HL-60/S4 treated with phorbol 12-myristate 13-acetate at 8.2 ng/mL for 4 days and 3 days (cell line): ENCODE data around the gene DHDH.
"Not testable (repeated sequence)": the region's sequence is repeated elsewhere in the genome, so short reads cannot be mapped to it uniquely, and the experiment has no call there.

Source experiments
- in situ Hi-C: fragments of 300-500 bp; cut with MboI; formaldehyde crosslinking; loops from 2 replicates; pipeline ENCODE4 v1.15.0; 2022; ENCODE audit warnings: low sequenced_read_pairs

DHDH gene

GRCh38 chr19:48915757-48916156 lies 17.7 kb upstream of the DHDH start:
- in situ Hi-C loops: no loop called here

GRCh38 chr19:48918071-48918470 lies 15.4 kb upstream of the DHDH start:
- in situ Hi-C loops: no loop called here

GRCh38 chr19:48918801-48919247 lies 14.7 kb upstream of the DHDH start:
- in situ Hi-C loops: no loop called here

GRCh38 chr19:48919271-48919670 lies 14.2 kb upstream of the DHDH start:
- in situ Hi-C loops: not testable (repeated sequence)

- in situ Hi-C loops: no loop called here
Measured at GRCh38 chr19:48920949-48921348, 12.6 kb upstream of the DHDH start.

- in situ Hi-C loops: no loop called here
Measured at GRCh38 chr19:48921721-48922500, 11.6 kb upstream of the DHDH start.

- in situ Hi-C loops: no loop called here
Measured at GRCh38 chr19:48922548-48923490, 10.7 kb upstream of the DHDH start.

GRCh38 chr19:48925240-48925843 lies 8.2 kb upstream of the DHDH start:
- in situ Hi-C loops: no loop called here

- in situ Hi-C loops: not testable (repeated sequence)
Measured at GRCh38 chr19:48925890-48926289, 7.6 kb upstream of the DHDH start.

- in situ Hi-C loops: no loop called here
Measured at GRCh38 chr19:48926909-48927308, 6.6 kb upstream of the DHDH start.

GRCh38 chr19:48927692-48928091 lies 5.8 kb upstream of the DHDH start:
- in situ Hi-C loops: not testable (repeated sequence)

GRCh38 chr19:48928164-48929025 lies 5.1 kb upstream of the DHDH start:
- in situ Hi-C loops: no loop called here

- in situ Hi-C loops: no loop called here
Measured at GRCh38 chr19:48934837-48935236, 1.3 kb downstream of the DHDH start.

- in situ Hi-C loops: no loop called here
Measured at GRCh38 chr19:48935864-48936263, 2.4 kb downstream of the DHDH start.

GRCh38 chr19:48938256-48938655 lies 4.8 kb downstream of the DHDH start:
- in situ Hi-C loops: no loop called here

GRCh38 chr19:48940902-48941301 lies 7.4 kb downstream of the DHDH start:
- in situ Hi-C loops: no loop called here

GRCh38 chr19:48943081-48943480 lies 9.6 kb downstream of the DHDH start:
- in situ Hi-C loops: no loop called here

GRCh38 chr19:48945415-48945814 lies 11.9 kb downstream of the DHDH start:
- in situ Hi-C loops: no loop called here

GRCh38 chr19:48945817-48946216 lies 12.3 kb downstream of the DHDH start:
- in situ Hi-C loops: no loop called here

GRCh38 chr19:48946463-48947257 lies 13.2 kb downstream of the DHDH start:
- in situ Hi-C loops: no loop called here
